Karpas-422 (cell line): Measurements from ENCODE around the gene MCTS1. TPM values are rescaled to one million over a fixed set of nuclear protein-coding genes. Genes with fewer than 3 reads are reported as not detected.
A peak's percentile ranks its signal among the peaks of the same experiment; 100 is the strongest.

Experiments used
- DNase-seq: peaks from one replicate; pipeline ENCODE4 v3.0.0-alpha.2; 2015
- H2AFZ ChIP-seq: fragments of 200-600 bp; sonication (generic); 2 replicates; pipeline ENCODE4 v1.6.1; 2014; ENCODE audit warnings: antibody characterized with exemption, low read length, mixed read lengths
- H3K27ac ChIP-seq: fragments of 200-600 bp; sonication (generic); 2 replicates; pipeline ENCODE4 v1.5.1; 2014; ENCODE audit warnings: mild to moderate bottlenecking, low read length, moderate library complexity
- H3K27me3 ChIP-seq: fragments of 200-600 bp; sonication (generic); 2 replicates; pipeline ENCODE4 v1.6.1; 2014; ENCODE audit warnings: low read length, mixed read lengths
- H3K36me3 ChIP-seq: fragments of 200-600 bp; sonication (generic); 2 replicates; pipeline ENCODE4 v1.6.1; 2014; ENCODE audit warnings: low read length, mixed read lengths; ENCODE audit not compliant: insufficient read depth
- H3K4me1 ChIP-seq: fragments of 200-600 bp; sonication (generic); 2 replicates; pipeline ENCODE4 v1.6.1; 2014; ENCODE audit warnings: mild to moderate bottlenecking, low read length, mixed read lengths
- H3K4me2 ChIP-seq: fragments of 200-600 bp; sonication (generic); 2 replicates; pipeline ENCODE4 v1.6.1; 2014; ENCODE audit warnings: low read length, low read depth, mild to moderate bottlenecking; ENCODE audit not compliant: poor library complexity, severe bottlenecking
- H3K4me3 ChIP-seq: fragments of 200-600 bp; sonication (generic); 2 replicates; pipeline ENCODE4 v1.5.1; 2014; ENCODE audit warnings: mild to moderate bottlenecking, antibody characterized with exemption, low read length, mixed read lengths
- H3K79me2 ChIP-seq: fragments of 200-600 bp; sonication (generic); 2 replicates; pipeline ENCODE4 v1.6.1; 2014; ENCODE audit warnings: mild to moderate bottlenecking, low read length, mixed read lengths
- H3K9ac ChIP-seq: fragments of 200-600 bp; sonication (generic); 2 replicates; pipeline ENCODE4 v1.6.0; 2014; ENCODE audit warnings: low read length
- H3K9me2 ChIP-seq: fragments of 200-600 bp; sonication (generic), shearing (Covaris generic); replicated peaks from 2 replicates; pipeline ENCODE4 v1.6.0; 2014; ENCODE audit warnings: mild to moderate bottlenecking, low read length, moderate library complexity; ENCODE audit not compliant: insufficient read depth
- H3K9me3 ChIP-seq: fragments of 300-700, 200-600 bp; sonication (generic); 2 replicates; pipeline ENCODE4 v1.6.1; 2014; ENCODE audit warnings: low read length, mixed read lengths
- H4K20me1 ChIP-seq: fragments of 200-600 bp; sonication (generic); 2 replicates; pipeline ENCODE4 v1.6.1; 2014; ENCODE audit warnings: mild to moderate bottlenecking, antibody characterized with exemption, low read length, low read depth; ENCODE audit not compliant: insufficient read depth
- total RNA-seq: library from RNA; depleted of rRNA; stranded (reverse); fragments of >200 nt; shearing (Covaris generic); gene quantifications from 2 replicates; pipeline ENCODE4 v1.2.3, GENCODE V29; 2014; ENCODE audit warnings: low replicate concordance; rRNA removed

Gene MCTS1
- 26.2 and 69.6 TPM in 2 replicates for total RNA-seq

DNA sequence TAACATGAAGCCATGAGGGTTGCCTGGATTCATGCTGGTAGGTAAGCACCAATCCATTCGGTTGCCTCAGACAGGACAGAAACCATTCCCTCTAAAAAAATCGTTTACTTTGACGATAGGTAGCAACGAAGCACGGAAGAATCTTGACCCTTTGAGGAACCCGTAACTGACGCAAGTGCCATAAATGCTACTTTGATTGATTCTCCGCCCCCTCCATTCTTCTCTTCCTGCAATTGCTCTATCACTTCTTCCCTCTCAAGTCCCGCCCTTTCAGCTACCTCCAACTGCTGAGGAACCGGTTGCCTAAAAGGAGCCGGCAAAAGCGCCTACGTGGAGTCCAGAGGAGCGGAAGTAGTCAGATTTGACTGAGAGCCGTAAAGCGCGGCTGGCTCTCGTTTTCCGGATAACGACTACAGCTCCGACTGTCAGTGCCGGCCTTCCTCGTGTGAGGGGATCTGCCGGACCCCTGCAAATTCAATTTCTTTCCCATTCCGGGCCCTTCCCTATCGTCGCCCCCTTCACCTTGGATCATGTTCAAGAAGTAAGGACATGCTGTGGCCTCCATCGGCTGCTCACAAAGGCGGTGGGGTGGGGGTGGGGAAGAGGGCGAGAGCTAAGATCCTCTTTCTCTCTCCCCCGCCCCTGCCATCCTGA is at the start of gene MCTS1:
Gene MCTS1 (plus strand): TSS at position 395 of the 654 bp plus-strand sequence. CDS start 136 bp downstream, at position 531.
- no peak within 1 kb of the TSS; the same call in 1 of the 2 replicates for H2AFZ ChIP-seq
- H3K27ac ChIP-seq = peak within 1 kb of the TSS; percentile 86
- no peaks in the 10 kb centered on the region for H4K20me1 ChIP-seq
- H3K9me2 ChIP-seq = no peaks in the 10 kb centered on the region
- H3K79me2 ChIP-seq = peaks cover 35% of the 10 kb centered on the region
- H3K36me3 ChIP-seq = peaks cover 15% of the 10 kb centered on the region; the same call in 1 of the 2 replicates
- H3K4me2 ChIP-seq = peak within 1 kb of the TSS; percentile 73
- H3K27me3 ChIP-seq = no peaks in the 10 kb centered on the region
- H3K9me3 ChIP-seq = no peaks in the 10 kb centered on the region
- H3K4me3 ChIP-seq = peak within 1 kb of the TSS; percentile 81
- H3K4me1 ChIP-seq = peaks cover 10% of the 10 kb centered on the region; the same call in 1 of the 2 replicates
- H3K9ac ChIP-seq = peak within 1 kb of the TSS; percentile 92
- peak; percentile 96 for DNase-seq

DNA sequence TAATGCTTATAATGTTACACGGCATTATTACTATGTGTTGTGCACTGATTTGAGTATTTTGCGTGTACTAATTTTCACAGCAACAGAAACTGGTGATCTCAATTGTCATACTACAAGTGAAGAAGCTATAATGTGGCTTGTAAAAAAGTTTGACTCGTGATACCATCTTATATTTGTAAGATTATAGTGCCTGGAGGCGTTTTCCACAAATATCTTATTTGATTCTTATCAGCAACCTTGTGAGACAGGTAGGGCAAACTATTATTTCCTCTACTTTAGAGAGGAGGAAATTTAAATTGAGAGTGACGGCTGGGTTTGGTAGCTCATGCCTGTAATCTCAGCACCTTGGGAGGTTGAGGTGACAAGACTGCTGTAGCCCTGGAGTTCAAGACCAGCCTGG is 47.6 kb upstream of the MCTS1 start:
- Histone ChIP-seq H3K27me3 (no peaks in the 10 kb centered on the region), H3K27ac (no peak overlapping the region), H3K79me2 (peaks cover 61% of the 10 kb centered on the region), H3K9me3 (no peaks in the 10 kb centered on the region), H3K9ac (no peak overlapping the region), H3K36me3 (peaks cover 16% of the 10 kb centered on the region), H3K4me1 (peaks cover 15% of the 10 kb centered on the region), H4K20me1 (no peaks in the 10 kb centered on the region), H3K4me3 (no peak overlapping the region), H3K9me2 (no peaks in the 10 kb centered on the region), H2AFZ (no peak overlapping the region), H3K4me2 (no peak overlapping the region)
- no peak for DNase-seq

DNA sequence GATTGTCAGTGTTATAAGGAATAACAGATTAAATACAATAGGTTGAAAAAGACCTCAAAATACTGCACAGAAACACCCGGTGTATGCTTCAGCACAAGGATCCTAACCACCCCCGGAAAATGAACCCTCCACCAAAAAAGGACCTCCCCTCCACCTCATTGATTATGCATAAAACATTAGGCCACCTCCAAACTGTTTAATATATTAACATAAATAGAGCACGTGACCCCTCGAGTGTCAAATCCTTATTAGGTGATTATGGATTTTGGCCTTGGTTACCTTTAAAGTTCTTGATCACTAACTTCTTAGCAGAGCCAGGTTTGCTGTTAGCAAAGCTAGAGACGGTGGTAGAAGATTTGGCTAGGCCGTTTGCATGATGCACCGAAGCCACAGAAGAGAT is 44.1 kb upstream of the MCTS1 start:
- Histone ChIP-seq H3K9ac (peak overlapping the region; percentile 91), H2AFZ (no peak overlapping the region; the same call in 1 of the 2 replicates), H3K4me2 (peak overlapping the region; percentile 75), H3K4me1 (peaks cover 24% of the 10 kb centered on the region), H3K27ac (peak overlapping the region; percentile 91), H3K79me2 (peaks cover 42% of the 10 kb centered on the region), H3K9me2 (no peaks in the 10 kb centered on the region), H4K20me1 (no peaks in the 10 kb centered on the region), H3K4me3 (peak overlapping the region; percentile 72), H3K9me3 (no peaks in the 10 kb centered on the region), H3K36me3 (peaks cover 10% of the 10 kb centered on the region), H3K27me3 (no peaks in the 10 kb centered on the region)
- peak; percentile 76 for DNase-seq

- H3K79me2 ChIP-seq = peaks cover 38% of the 10 kb centered on the region
- H3K4me3 ChIP-seq = peak overlapping the region; percentile 72
- peak; percentile 54 for DNase-seq
- no peaks in the 10 kb centered on the region for H4K20me1 ChIP-seq
- peaks cover 10% of the 10 kb centered on the region for H3K36me3 ChIP-seq
- peak overlapping the region; percentile 91 for H3K9ac ChIP-seq
- no peaks in the 10 kb centered on the region for H3K9me2 ChIP-seq
- H3K4me2 ChIP-seq = peak overlapping the region; percentile 75
- H3K4me1 ChIP-seq = peaks cover 28% of the 10 kb centered on the region
- no peaks in the 10 kb centered on the region for H3K9me3 ChIP-seq
- H3K27me3 ChIP-seq = no peaks in the 10 kb centered on the region
- H2AFZ ChIP-seq = no peak overlapping the region; the same call in 1 of the 2 replicates
- H3K27ac ChIP-seq = peak overlapping the region; percentile 91
These were observed 43.5 kb upstream of the MCTS1 start for GRCh38 chrX:120560405-120560841.

DNA sequence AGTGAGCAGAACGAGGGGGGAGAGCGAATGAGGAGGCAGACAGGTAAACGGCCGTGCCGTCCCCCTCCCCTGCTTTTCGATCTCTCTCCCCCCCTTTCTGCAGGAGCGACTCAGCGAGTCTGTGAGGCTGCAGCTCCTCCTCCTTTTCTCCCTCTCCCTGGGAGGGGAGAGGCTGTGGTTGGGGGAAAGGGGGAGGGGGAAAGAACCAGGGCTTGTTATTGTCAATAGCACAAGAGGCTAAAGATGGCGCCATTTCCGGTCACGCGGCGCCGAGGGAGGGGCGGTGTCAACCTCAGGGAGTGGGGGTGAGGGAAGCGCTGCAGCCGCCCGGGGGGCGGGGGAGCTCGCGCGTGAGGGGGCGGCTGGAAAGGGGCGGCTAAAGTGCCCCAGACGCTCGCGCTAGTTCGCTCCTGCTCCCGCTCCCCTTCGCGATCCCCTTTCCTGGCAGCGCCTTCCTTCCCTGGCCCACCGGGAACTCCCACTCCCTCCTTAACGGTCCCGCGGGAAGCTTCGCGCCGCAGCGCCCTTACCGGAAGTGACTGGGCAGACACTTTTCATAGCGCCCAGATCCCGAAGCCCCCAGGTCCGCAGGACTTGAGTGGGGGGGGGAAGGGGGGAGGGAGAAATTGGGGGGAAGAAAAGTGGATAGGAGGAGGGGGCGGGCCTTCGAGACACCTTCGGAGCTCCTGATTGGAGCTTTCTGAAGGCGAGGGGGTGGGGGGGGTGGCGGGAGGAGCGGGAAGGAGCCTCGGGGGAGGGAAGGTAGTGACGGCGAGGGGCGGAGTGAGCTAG is 42.9 kb upstream of the MCTS1 start, which contains the start of gene CUL4B:
Gene CUL4B (minus strand): TSS at position 121 of the 792 bp plus-strand sequence. CDS start 324 bp downstream, outside the sequence.
- no peaks in the 10 kb centered on the region for H3K9me2 ChIP-seq
- peak within 1 kb of the TSS; percentile 21; the same call in 1 of the 2 replicates for H2AFZ ChIP-seq
- H3K36me3 ChIP-seq = peaks cover 9% of the 10 kb centered on the region
- no peaks in the 10 kb centered on the region for H3K27me3 ChIP-seq
- peak within 1 kb of the TSS; percentile 72 for H3K4me3 ChIP-seq
- DNase-seq = peak; percentile 96
- H3K79me2 ChIP-seq = peaks cover 34% of the 10 kb centered on the region
- H3K4me1 ChIP-seq = peaks cover 28% of the 10 kb centered on the region
- H3K9ac ChIP-seq = peak within 1 kb of the TSS; percentile 91
- peak within 1 kb of the TSS; percentile 75 for H3K4me2 ChIP-seq
- H4K20me1 ChIP-seq = no peaks in the 10 kb centered on the region
- no peaks in the 10 kb centered on the region for H3K9me3 ChIP-seq
- H3K27ac ChIP-seq = peak within 1 kb of the TSS; percentile 91

DNA sequence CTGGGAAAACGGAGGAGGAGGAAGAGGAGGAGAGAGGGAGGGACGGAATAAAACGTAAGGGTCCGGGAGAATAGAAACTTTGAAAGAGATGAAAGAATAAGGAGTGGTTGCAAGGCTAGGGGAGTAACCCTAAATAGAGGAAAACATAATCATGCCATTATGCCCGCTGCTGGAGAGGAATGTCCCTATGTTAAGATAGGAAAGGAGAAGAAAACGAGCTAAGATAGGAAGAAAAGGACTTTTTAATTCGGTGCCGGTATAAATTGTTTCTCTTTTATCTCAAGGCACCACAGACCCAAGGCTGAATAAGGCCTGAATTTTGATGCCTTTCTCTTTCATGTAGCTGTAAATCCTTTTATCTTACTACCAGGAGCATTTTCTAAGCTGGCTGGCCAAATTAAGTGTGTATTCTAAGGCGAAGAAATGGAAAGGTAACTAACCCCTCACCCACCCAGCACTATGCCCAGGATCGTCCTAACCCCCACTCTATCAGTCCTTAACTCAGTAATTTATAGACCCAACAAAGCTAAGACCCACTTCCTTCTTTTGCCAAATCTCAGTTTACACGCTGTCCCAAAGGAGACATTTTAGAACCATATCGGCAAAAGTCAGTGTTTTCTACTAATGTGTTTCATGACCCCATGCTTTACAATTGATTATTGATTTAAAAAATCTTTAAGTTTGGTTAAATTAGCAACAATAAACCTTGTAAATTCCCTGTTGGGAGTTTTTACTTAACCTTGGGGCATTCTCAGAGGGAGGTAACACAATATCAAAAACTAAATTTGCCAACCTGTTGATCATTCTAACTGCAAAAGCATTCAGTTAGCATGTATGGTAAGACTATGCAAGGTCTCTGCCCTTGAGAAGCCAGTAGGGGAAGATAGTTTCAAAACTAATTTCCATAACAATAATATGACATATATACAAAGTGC is 42.0 kb upstream of the MCTS1 start:
- peak overlapping the region; percentile 88 for H3K27ac ChIP-seq
- peaks cover 28% of the 10 kb centered on the region for H3K4me1 ChIP-seq
- H3K4me3 ChIP-seq = peak overlapping the region; percentile 72
- H3K9ac ChIP-seq = peak overlapping the region; percentile 91
- no peaks in the 10 kb centered on the region for H3K9me3 ChIP-seq
- peaks cover 6% of the 10 kb centered on the region for H3K36me3 ChIP-seq
- H3K27me3 ChIP-seq = no peaks in the 10 kb centered on the region
- H4K20me1 ChIP-seq = no peaks in the 10 kb centered on the region
- no peaks in the 10 kb centered on the region for H3K9me2 ChIP-seq
- H3K79me2 ChIP-seq = peaks cover 28% of the 10 kb centered on the region
- H3K4me2 ChIP-seq = peak overlapping the region; percentile 75
- no peak for DNase-seq
- peak overlapping the region; percentile 21; the same call in 1 of the 2 replicates for H2AFZ ChIP-seq

DNA sequence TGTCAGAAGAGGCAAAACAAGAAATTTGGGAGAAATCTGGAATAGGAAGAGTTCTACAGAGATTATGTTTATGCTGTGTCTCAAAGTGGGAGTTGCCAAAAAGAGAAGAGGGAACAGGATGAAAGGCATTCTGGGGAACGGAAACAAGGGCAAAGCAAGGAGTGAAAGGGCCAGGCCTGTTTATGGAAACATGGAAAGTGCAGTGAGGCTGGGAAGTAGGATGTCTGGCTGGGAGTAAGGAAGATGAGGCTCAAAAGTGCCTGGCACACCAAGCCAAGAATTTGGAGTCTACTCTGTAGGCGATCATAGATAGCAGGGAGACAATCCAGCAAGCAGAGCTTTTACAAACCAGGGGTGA is 41.4 kb upstream of the MCTS1 start:
- no peaks in the 10 kb centered on the region for H3K9me3 ChIP-seq
- H3K79me2 ChIP-seq = peaks cover 22% of the 10 kb centered on the region
- peak overlapping the region; percentile 75 for H3K4me2 ChIP-seq
- no peak overlapping the region for H2AFZ ChIP-seq
- H3K27ac ChIP-seq = peak overlapping the region; percentile 88
- H3K27me3 ChIP-seq = no peaks in the 10 kb centered on the region
- no peak for DNase-seq
- peak overlapping the region; percentile 91; the same call in 1 of the 2 replicates for H3K9ac ChIP-seq
- peaks cover 27% of the 10 kb centered on the region for H3K4me1 ChIP-seq
- no peak overlapping the region for H3K4me3 ChIP-seq
- H4K20me1 ChIP-seq = no peaks in the 10 kb centered on the region
- peaks cover 2% of the 10 kb centered on the region for H3K36me3 ChIP-seq
- H3K9me2 ChIP-seq = no peaks in the 10 kb centered on the region
